HCT116 (cell line): ENCODE measurements around the gene ABHD16A. TPM values are rescaled to one million over a fixed set of nuclear protein-coding genes. Genes with fewer than 3 reads are reported as not detected.

Source experiments
- ATAC-seq: fragments of 200-7000 bp; cut with Tn5 transposase; 2 replicates; pipeline ENCODE4 v1.9.1; 2020; ENCODE audit warnings: mild to moderate bottlenecking, moderate library complexity
- Bru-seq: library from RNA; stranded (reverse); fragments of 400-500 nt; gene quantifications from one replicate; lab custom pipeline; 2021; lab: Mats Ljungman, UMichigan
- BruChase-seq, 2 experiments: library from RNA; stranded (reverse); fragments of 400-500 nt; gene quantifications; one replicate each; lab custom pipeline; 2021; lab: Mats Ljungman, UMichigan
- BruUV-seq: library from RNA; stranded (reverse); fragments of 400-500 nt; replicated peaks from 2 replicates; lab custom pipeline; 2021; lab: Mats Ljungman, UMichigan
- CTCF ChIA-PET: fragments of 300-600 bp; sonication (Branson Sonifier 250); formaldehyde crosslinking; loops from one replicate; lab custom pipeline; 2021; ENCODE audit warnings: antibody characterized with exemption; lab: Charles Lee
- POLR2A ChIA-PET: fragments of 300-600, 350-600 bp; sonication (Branson Sonifier 250); formaldehyde crosslinking; loops from one replicate; lab custom pipeline; 2021; ENCODE audit warnings: antibody characterized with exemption; lab: Charles Lee
- RAD21 ChIA-PET, 2 experiments: fragments of 300-600 bp; sonication (Branson Sonifier 250); formaldehyde crosslinking; loops; one replicate each; lab custom pipeline; 2023; ENCODE audit warnings: low total read pairs in 2 of 2; ENCODE audit not compliant: uncharacterized antibody in 2 of 2, unreplicated experiment in 2 of 2, low non-redundant PET in 1 of 2; lab: Charles Lee
- DNase-seq: peaks from one replicate; pipeline ENCODE4 v3.0.0-alpha.2; 2010; ENCODE audit warnings: low read depth, low spot score
- H2AFZ ChIP-seq: fragments of 200-600 bp; shearing (Covaris generic), sonication (generic); 2 replicates; pipeline ENCODE4 v1.6.1; 2017; ENCODE audit warnings: low read depth, mixed run types, mixed read lengths, antibody characterized with exemption, low read length; ENCODE audit not compliant: poor library complexity, severe bottlenecking
- H3K27ac ChIP-seq: 2 replicates; pipeline ENCODE4 v1.5.1; 2012; ENCODE audit warnings: low read depth, low read length
- H3K27me3 ChIP-seq: fragments of 200-600 bp; sonication (generic); 2 replicates; pipeline ENCODE4 v1.6.1; 2016; ENCODE audit warnings: mixed run types, low read length, mixed read lengths; ENCODE audit not compliant: insufficient read depth
- H3K36me3 ChIP-seq, 2 experiments: fragments of 200-500 bp in 1 of 2; fragments of 200-600 bp in 1 of 2; sonication (Bioruptor generic) in 1 of 2; sonication (generic) in 1 of 2; 2 replicates each; pipeline versions ENCODE4 v1.5.1 to v1.6.1; 2014 to 2016; ENCODE audit warnings: low read length in 2 of 2, inconsistent platforms in 1 of 2, mixed read lengths in 1 of 2, mixed run types in 1 of 2; ENCODE audit not compliant: insufficient read depth in 2 of 2, control insufficient read depth in 1 of 2
- H3K4me1 ChIP-seq, 2 experiments: fragments of 200-600 bp in 1 of 2; sonication (generic) in 1 of 2; 2 replicates each; pipeline versions ENCODE4 v1.5.1 to v1.6.1; 2012 to 2017; ENCODE audit warnings: low read length in 2 of 2, inconsistent platforms in 1 of 2, mild to moderate bottlenecking in 1 of 2, mixed read lengths in 1 of 2, mixed run types in 1 of 2, moderate library complexity in 1 of 2; ENCODE audit not compliant: insufficient read depth in 2 of 2, control insufficient read depth in 1 of 2
- H3K4me2 ChIP-seq: fragments of 200-600 bp; sonication (generic); 2 replicates; pipeline ENCODE4 v1.6.1; 2017; ENCODE audit warnings: mixed run types, low read length, mixed read lengths
- H3K4me3 ChIP-seq, 2 experiments: fragments of 200-600 bp in 1 of 2; sonication (generic) in 1 of 2; replicated peaks in 1 of 2; 2 replicates each; pipeline ENCODE4 v1.5.1; 2011 to 2016; ENCODE audit warnings: low read length in 2 of 2, control low read depth in 1 of 2, low read depth in 1 of 2, mild to moderate bottlenecking in 1 of 2, mixed read lengths in 1 of 2, mixed run types in 1 of 2
- H3K79me2 ChIP-seq: fragments of 200-600 bp; sonication (generic); 2 replicates; pipeline ENCODE4 v1.6.1; 2017; ENCODE audit warnings: mild to moderate bottlenecking, mixed run types, low read length, moderate library complexity, mixed read lengths; ENCODE audit not compliant: insufficient read depth
- H3K9ac ChIP-seq: fragments of 200-600 bp; sonication (generic); 2 replicates; pipeline ENCODE4 v1.6.1; 2016; ENCODE audit warnings: low read length, mixed read lengths
- H3K9me2 ChIP-seq: fragments of 200-600 bp; sonication (generic), shearing (Covaris generic); 2 replicates; pipeline ENCODE4 v1.6.1; 2017; ENCODE audit warnings: mixed run types, mild to moderate bottlenecking, moderate library complexity; ENCODE audit not compliant: insufficient read depth
- H3K9me3 ChIP-seq, 2 experiments: fragments of 200-500 bp in 1 of 2; fragments of 200-600 bp in 1 of 2; sonication (Bioruptor generic) in 1 of 2; sonication (generic) in 1 of 2; 2 replicates each; pipeline ENCODE4 v1.6.1; 2014 to 2017; ENCODE audit warnings: low read length in 2 of 2, mixed read lengths in 2 of 2, inconsistent platforms in 1 of 2, low read depth in 1 of 2, mild to moderate bottlenecking in 1 of 2, mixed run types in 1 of 2, moderate library complexity in 1 of 2; ENCODE audit not compliant: control insufficient read depth in 1 of 2, insufficient read depth in 1 of 2
- H4K20me1 ChIP-seq: fragments of 200-600 bp; sonication (generic), shearing (Covaris generic); 2 replicates; pipeline ENCODE4 v1.6.1; 2017; ENCODE audit warnings: mixed run types, mild to moderate bottlenecking, moderate library complexity; ENCODE audit not compliant: insufficient read depth
- ATF3 ChIP-seq: IDR thresholded peaks from 2 replicates; pipeline ENCODE4 v1.6.1; 2012
- CBX3 ChIP-seq: IDR thresholded peaks from 2 replicates; pipeline ENCODE4 v1.6.1; 2012; ENCODE audit warnings: low read depth
- EGR1 ChIP-seq: IDR thresholded peaks from 2 replicates; pipeline ENCODE4 v1.6.1; 2012; ENCODE audit warnings: low read depth
- ELF1 ChIP-seq: IDR thresholded peaks from 2 replicates; pipeline ENCODE4 v1.6.1; 2012; ENCODE audit warnings: low read depth, borderline replicate concordance
- EZH2phosphoT487 ChIP-seq: fragments of 200-600 bp; IDR thresholded peaks from 2 replicates; pipeline ENCODE4 v1.6.1; 2018; ENCODE audit warnings: antibody characterized with exemption, borderline replicate concordance
- JUND ChIP-seq: IDR thresholded peaks from 2 replicates; pipeline ENCODE4 v1.6.1; 2012
- MAX ChIP-seq: IDR thresholded peaks from 2 replicates; pipeline ENCODE4 v1.6.1; 2012
- POLR2A ChIP-seq: IDR thresholded peaks from 2 replicates; pipeline ENCODE4 v1.7.0; 2011; ENCODE audit warnings: borderline replicate concordance; ENCODE audit not compliant: insufficient read depth, insufficient read length; ENCODE audit errors: extremely low read depth
- POLR2AphosphoS5 ChIP-seq: IDR thresholded peaks from 2 replicates; pipeline ENCODE4 v1.6.1; 2011; ENCODE audit warnings: mild to moderate bottlenecking, low read depth, low read length, moderate library complexity
- RAD21 ChIP-seq: IDR thresholded peaks from 2 replicates; pipeline ENCODE4 v1.6.1; 2012; ENCODE audit warnings: low read depth, mild to moderate bottlenecking
- REST ChIP-seq: IDR thresholded peaks from 2 replicates; pipeline ENCODE4 v1.6.1; 2012; ENCODE audit warnings: low read depth
- SIN3A ChIP-seq: IDR thresholded peaks from 2 replicates; pipeline ENCODE4 v1.6.1; 2012; ENCODE audit warnings: low read depth
- SP1 ChIP-seq: IDR thresholded peaks from 2 replicates; pipeline ENCODE4 v1.6.1; 2012; ENCODE audit warnings: low read depth
- TCF7L2 ChIP-seq: IDR thresholded peaks from 2 replicates; pipeline ENCODE4 v1.7.0; 2011; ENCODE audit warnings: borderline replicate concordance, inconsistent platforms; ENCODE audit not compliant: insufficient read depth, insufficient read length; ENCODE audit errors: extremely low read depth
- YY1 ChIP-seq: IDR thresholded peaks from 2 replicates; pipeline ENCODE4 v1.6.1; 2011; ENCODE audit warnings: low read length, low read depth, moderate library complexity, mild to moderate bottlenecking; ENCODE audit not compliant: insufficient replicate concordance; ENCODE audit errors: extremely low read depth
- ZBTB33 ChIP-seq: IDR thresholded peaks from 2 replicates; pipeline ENCODE4 v1.6.1; 2011; ENCODE audit warnings: mild to moderate bottlenecking, low read length, moderate library complexity; ENCODE audit not compliant: insufficient replicate concordance; ENCODE audit errors: extremely low read depth
- ZFX ChIP-seq: fragments of 450-650 bp; IDR thresholded peaks from 2 replicates; pipeline ENCODE4 v1.6.1; 2017
- ZNF274 ChIP-seq: fragments of 200-500 bp; sonication (Bioruptor generic); IDR thresholded peaks from 2 replicates; pipeline ENCODE4 v1.6.1; 2014; ENCODE audit warnings: mild to moderate bottlenecking, low read depth, low read length, inconsistent platforms
- intact Hi-C: fragments of 100-400 bp; cut with micrococcal nuclease; formaldehyde crosslinking; loops from 2 replicates; pipeline ENCODE4 v1.10.0; 2022
- long read RNA-seq: library from polyadenylated mRNA; unstranded; transcript quantifications from one replicate; pipeline ENCODE4 v2.0.0, GENCODE V29; 2021; ENCODE audit not compliant: unreplicated experiment
- polyA plus RNA-seq: library from polyadenylated mRNA; unstranded; fragments of >200 nt; gene quantifications from 2 replicates; pipeline ENCODE4 v1.2.1, GENCODE V29; 2012; ENCODE audit warnings: missing spikeins
- total RNA-seq: library from RNA; stranded (reverse); gene quantifications from one replicate; pipeline ENCODE4 v1.2.1, GENCODE V29; 2021; ENCODE audit not compliant: unreplicated experiment

The ABHD16A gene
- 32.4 TPM for total RNA-seq
- 44.3 and 46.5 TPM in 2 replicates for polyA plus RNA-seq
- percentile 67 among the genes with signal in this experiment for Bru-seq, nascent RNA
- BruChase-seq, experiment 1, labeled RNA remaining after a 6-hour chase, result percentile 84 among the genes with signal in this experiment
- BruChase-seq, experiment 2, labeled RNA remaining after a 2-hour chase, result percentile 81 among the genes with signal in this experiment
- long read RNA-seq, transcript ABHD16A-201 (20 exons, 2,103 nt), result major isoform, 64 of 82 reads
- long read RNA-seq, partial matches to known transcripts, result 4 of 82 reads
- long read RNA-seq, other reads (novel, unspliced or antisense), result 11 of 82 reads

GRCh38 chr6:31702819-31703716 lies at the start of gene ABHD16A:
TSS of gene ABHD16A (minus strand) at chr6:31703324. CDS start at chr6:31703281, 43 bp downstream.
- Histone ChIP-seq H3K27me3 (no peaks in the 10 kb centered on the region), H3K4me2 (peak within 1 kb of the TSS; percentile 77), H3K9ac (peak within 1 kb of the TSS; percentile 85), H2AFZ (no peak within 1 kb of the TSS), H3K79me2 (peaks cover 13% of the 10 kb centered on the region), H3K4me1 (peaks cover 7 to 15% of the 10 kb centered on the region in 2 experiments; a peak in 3 of 4 replicates), H3K9me2 (no peaks in the 10 kb centered on the region), H3K36me3 (no peaks in the 10 kb centered on the region), H4K20me1 (no peaks in the 10 kb centered on the region), H3K9me3 (no peaks in the 10 kb centered on the region), H3K4me3 (peak within 1 kb of the TSS; percentile 89 to 98), H3K27ac (peak within 1 kb of the TSS; percentile 82)
- BruUV-seq, result no TSS peak
- DNase-seq (peak; percentile 98), ATAC-seq (peak; percentile 93)
- ChIA-PET CTCF (interaction anchor here (1.0 to 2.1 kb wide), 4 partner anchors 10 to 492 kb away, joined by 3 to 10 read pairs (median 5); no protein-coding TSS in a partner anchor), POLR2A (interaction anchor here (0.7 to 2.0 kb wide), 13 partner anchors 11 to 140 kb away, joined by 3 to 12 read pairs (median 4); partner anchors contain the start of genes BAG6, DDAH2, GPANK1 and HSPA1B), RAD21 (interaction anchor here in 1 of 2 experiments (1.0 kb wide), 1 partner anchor 26 kb away, joined by 3 read pairs; no protein-coding TSS in a partner anchor)
- intact Hi-C loops, result loop anchor here (2.0 kb wide), 1 partner anchor 36 kb away; no protein-coding TSS in a partner anchor
- TF ChIP-seq TCF7L2, result peak; percentile 62
- TF ChIP-seq POLR2AphosphoS5, result peak; percentile 95
- TF ChIP-seq ATF3, result no peak
- TF ChIP-seq SP1, result peak; percentile 90
- TF ChIP-seq YY1, result peak; percentile 84
- peak; percentile 48 for TF ChIP-seq POLR2A
- peak; percentile 35; the same call in 1 of the 2 replicates for TF ChIP-seq JUND
- TF ChIP-seq RAD21, result no peak; the same call in 1 of the 2 replicates
- peak; percentile 83 for TF ChIP-seq SIN3A
- peak; percentile 50 for TF ChIP-seq MAX
- TF ChIP-seq EGR1, result no peak
- peak; percentile 77 for TF ChIP-seq ZBTB33
- TF ChIP-seq ZNF274, result no peak
- TF ChIP-seq EZH2phosphoT487, result no peak
- TF ChIP-seq REST, result no peak
- peak; percentile 46; the same call in 1 of the 2 replicates for TF ChIP-seq ZFX
- TF ChIP-seq ELF1, result no peak; the same call in 1 of the 2 replicates
- TF ChIP-seq CBX3, result peak; percentile 78
